ENCODE measurements around the gene STARD3NL. TPM values are rescaled to one million over a fixed set of nuclear protein-coding genes. Genes with fewer than 3 reads are reported as not detected.
"Not testable (repeated sequence)": the region's sequence is repeated elsewhere in the genome, so short reads cannot be mapped to it uniquely, and the experiment has no call there.

Gene STARD3NL
- total RNA-seq, 1 donor from 2014 or later, result 19.7 TPM

DNA sequence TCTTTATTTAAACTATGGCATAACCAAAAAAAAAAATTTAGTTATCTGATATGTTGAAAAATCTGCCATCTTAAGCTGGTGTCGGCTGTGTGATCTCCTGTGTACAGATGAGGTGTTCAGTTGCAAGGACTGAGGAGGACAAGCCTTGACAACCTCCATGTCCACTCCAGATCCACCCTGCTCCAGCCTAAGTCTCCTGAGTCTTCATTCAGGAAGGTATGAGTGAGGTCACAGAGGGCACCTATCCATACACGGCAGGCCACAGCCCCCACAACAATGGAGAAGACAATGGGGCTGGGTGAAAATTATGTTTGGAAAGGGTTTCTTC, 79.3 kb downstream of the STARD3NL start:
- intact Hi-C loops (cut with DNase I), result no loop called here
- no peak overlapping the region for H3K27ac ChIP-seq
- no peaks in the 10 kb centered on the region for H3K36me3 ChIP-seq
- no peak overlapping the region for H3K4me3 ChIP-seq
- no peaks in the 10 kb centered on the region for H3K9me3 ChIP-seq
- H3K27me3 ChIP-seq, result no peaks in the 10 kb centered on the region
- H3K4me1 ChIP-seq, result no peaks in the 10 kb centered on the region
- TF ChIP-seq, protein P1, sequence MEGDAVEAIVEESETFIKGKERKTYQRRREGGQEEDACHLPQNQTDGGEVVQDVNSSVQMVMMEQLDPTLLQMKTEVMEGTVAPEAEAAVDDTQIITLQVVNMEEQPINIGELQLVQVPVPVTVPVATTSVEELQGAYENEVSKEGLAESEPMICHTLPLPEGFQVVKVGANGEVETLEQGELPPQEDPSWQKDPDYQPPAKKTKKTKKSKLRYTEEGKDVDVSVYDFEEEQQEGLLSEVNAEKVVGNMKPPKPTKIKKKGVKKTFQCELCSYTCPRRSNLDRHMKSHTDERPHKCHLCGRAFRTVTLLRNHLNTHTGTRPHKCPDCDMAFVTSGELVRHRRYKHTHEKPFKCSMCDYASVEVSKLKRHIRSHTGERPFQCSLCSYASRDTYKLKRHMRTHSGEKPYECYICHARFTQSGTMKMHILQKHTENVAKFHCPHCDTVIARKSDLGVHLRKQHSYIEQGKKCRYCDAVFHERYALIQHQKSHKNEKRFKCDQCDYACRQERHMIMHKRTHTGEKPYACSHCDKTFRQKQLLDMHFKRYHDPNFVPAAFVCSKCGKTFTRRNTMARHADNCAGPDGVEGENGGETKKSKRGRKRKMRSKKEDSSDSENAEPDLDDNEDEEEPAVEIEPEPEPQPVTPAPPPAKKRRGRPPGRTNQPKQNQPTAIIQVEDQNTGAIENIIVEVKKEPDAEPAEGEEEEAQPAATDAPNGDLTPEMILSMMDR (IDR thresholded peaks at IDR 0.05), result no peak
- no peak for DNase-seq (ENCODE audit: low spot score in 2 of 2)

- intact Hi-C loops (cut with DNase I); H3K27ac ChIP-seq; H3K4me3 ChIP-seq; H3K4me1 ChIP-seq; H3K27me3 ChIP-seq; H3K36me3 ChIP-seq; DNase-seq (ENCODE audit: low spot score in 2 of 2); H3K9me3 ChIP-seq: not testable (repeated sequence)
These were observed 81.1 kb downstream of the STARD3NL start for GRCh38 chr7:38259157-38259556.

DNA sequence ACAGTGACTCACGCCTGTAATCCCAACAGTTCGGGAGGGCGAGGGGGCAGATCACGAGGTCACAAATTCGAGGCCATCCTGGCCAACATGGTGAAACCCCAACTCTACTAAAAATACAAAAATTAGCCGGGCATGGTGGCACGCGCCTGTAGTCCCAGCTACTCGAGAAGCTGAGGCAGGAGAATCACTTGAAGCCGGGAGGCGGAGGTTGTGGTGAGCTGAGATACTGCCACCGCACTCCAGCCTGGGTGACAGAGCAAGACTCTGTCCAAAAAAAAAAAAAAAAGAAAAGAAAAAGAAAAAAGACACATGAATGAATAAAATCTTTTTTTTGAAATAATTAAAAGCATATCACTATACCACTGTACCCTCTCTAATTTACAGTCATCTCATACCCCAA, 83.6 kb downstream of the STARD3NL start:
- H3K27ac ChIP-seq; H3K4me1 ChIP-seq; H3K27me3 ChIP-seq; H3K36me3 ChIP-seq; DNase-seq (ENCODE audit: low spot score in 2 of 2); intact Hi-C loops (cut with DNase I); H3K4me3 ChIP-seq; H3K9me3 ChIP-seq: not testable (repeated sequence)

DNA sequence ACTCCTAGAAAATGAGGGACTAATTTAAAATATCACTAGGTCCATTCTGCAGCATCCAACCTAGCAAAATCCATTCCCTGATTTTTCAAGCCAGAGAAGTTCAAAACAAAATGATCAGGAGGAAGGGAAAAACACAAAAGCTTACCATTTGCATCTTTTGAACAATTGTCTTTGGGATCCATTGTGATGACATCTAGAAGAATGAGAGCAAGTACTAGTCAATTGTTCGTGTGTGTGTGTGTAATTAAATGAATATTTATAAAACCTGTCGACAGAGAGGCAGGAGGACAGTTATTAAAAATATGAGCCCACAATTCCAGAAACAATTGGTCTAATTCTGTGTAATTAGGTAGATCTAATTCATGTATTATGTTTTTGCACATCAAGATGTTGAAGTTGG, 84.0 kb downstream of the STARD3NL start:
- H3K4me1 ChIP-seq; H3K27ac ChIP-seq; H3K27me3 ChIP-seq; H3K9me3 ChIP-seq; intact Hi-C loops (cut with DNase I); H3K36me3 ChIP-seq; H3K4me3 ChIP-seq; DNase-seq (ENCODE audit: low spot score in 2 of 2): not testable (repeated sequence)

DNA sequence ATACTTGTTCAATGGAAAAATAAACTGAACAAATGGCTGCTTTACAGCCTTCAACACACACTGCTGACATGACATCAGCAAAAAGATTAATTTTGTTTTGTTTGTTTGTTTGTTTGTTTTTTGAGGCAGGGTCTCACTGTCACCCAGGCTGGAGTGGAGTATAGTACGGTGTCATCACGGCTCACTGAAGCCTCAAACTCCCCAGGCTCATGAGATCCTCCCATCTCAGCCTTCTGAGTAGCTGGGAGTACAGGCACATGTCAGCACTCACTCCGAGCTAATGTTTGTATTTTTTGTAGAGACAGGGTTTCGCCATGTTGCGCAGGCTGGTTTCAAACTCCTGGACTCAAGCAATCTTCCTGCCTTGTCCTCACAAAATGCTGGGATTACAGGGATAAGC, 84.5 kb downstream of the STARD3NL start:
- TF ChIP-seq, protein P1 (IDR thresholded peaks at IDR 0.05), result no peak
- H3K36me3 ChIP-seq, result no peaks in the 10 kb centered on the region
- no peak overlapping the region for H3K4me3 ChIP-seq
- H3K27ac ChIP-seq, result no peak overlapping the region
- no peaks in the 10 kb centered on the region for H3K4me1 ChIP-seq
- intact Hi-C loops (cut with DNase I), result no loop called here
- DNase-seq (ENCODE audit: low spot score in 2 of 2), result no peak
- H3K27me3 ChIP-seq, result no peaks in the 10 kb centered on the region
- no peaks in the 10 kb centered on the region for H3K9me3 ChIP-seq

- H3K27me3 ChIP-seq; intact Hi-C loops (cut with DNase I); H3K27ac ChIP-seq; H3K9me3 ChIP-seq; H3K4me3 ChIP-seq; H3K4me1 ChIP-seq; DNase-seq (ENCODE audit: low spot score in 2 of 2); H3K36me3 ChIP-seq: not testable (repeated sequence)
These were observed 85.2 kb downstream of the STARD3NL start for GRCh38 chr7:38263274-38263673.

DNA sequence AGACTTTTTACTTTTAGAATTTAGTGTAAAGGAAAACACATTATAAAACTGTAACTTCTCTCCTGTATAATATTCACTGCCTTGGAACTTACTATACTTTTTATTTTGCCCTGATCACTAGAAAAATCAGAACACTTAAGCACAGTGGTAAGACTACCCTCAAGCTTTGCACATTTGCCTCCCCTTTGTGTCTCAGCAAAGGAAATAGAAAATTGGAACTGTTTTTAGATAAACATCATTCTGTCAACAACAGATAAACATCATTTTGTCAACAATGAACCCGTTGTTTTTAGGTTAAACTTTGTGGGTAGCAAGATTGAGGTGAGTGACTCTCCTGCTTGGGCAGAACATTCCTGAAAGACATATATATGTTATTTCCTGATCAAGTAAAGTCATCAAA, 86.6 kb downstream of the STARD3NL start:
- H3K27ac ChIP-seq; H3K4me3 ChIP-seq; H3K36me3 ChIP-seq; intact Hi-C loops (cut with DNase I); DNase-seq (ENCODE audit: low spot score in 2 of 2); H3K4me1 ChIP-seq; H3K27me3 ChIP-seq; H3K9me3 ChIP-seq: not testable (repeated sequence)

DNA sequence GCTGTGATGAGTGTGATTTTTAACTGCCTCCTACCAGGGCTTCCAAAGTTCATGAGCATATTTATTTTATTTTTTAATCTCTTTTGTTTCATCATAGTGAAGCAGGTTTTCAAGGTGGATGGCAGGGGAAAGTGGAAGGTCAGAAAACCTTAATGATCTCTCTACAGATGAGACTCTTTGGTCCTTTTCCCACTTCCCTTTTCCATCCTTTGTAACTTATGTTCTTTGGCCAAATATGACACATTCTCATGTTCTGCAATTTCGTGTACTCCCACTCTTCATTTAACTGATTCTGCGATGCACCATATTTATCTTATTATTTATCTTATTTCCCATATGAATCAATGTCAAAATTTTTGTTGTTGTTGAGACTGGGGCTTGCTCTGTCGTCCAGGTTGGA, 87.9 kb downstream of the STARD3NL start:
- H3K27ac ChIP-seq; H3K4me3 ChIP-seq; DNase-seq (ENCODE audit: low spot score in 2 of 2); intact Hi-C loops (cut with DNase I); H3K27me3 ChIP-seq; H3K36me3 ChIP-seq; H3K4me1 ChIP-seq; H3K9me3 ChIP-seq: not testable (repeated sequence)

DNA sequence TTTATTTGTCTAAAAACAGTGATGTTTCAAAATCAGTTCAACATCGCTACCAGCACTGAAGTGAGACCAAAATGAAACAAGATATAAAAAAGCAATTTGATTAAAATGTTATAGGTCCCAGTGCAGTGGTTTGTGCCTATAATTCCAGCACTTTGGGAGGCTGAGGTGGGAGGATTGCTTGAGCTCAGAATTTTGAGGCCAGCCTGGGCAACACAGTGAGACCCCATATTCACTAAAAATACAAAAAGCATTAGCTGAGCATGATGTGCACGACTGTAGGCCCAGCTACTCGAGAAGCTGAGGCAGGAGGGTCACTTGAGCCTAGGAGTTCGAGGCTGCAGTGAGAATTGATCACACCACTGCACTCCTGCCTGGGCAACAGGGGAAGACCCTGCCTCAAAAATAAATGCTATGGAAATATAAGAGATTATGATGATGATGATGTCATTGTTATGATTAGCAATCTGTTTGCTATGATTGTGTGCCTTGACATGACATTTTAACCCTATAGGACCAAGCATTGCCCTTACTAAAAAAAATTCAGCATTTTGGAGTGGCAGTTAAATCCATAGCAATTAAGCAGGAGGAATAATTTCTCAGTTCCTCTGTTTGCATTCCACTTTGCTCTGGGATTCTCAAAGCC, 91.8 kb downstream of the STARD3NL start:
- H3K36me3 ChIP-seq; H3K27ac ChIP-seq; H3K4me1 ChIP-seq; H3K9me3 ChIP-seq; intact Hi-C loops (cut with DNase I); H3K4me3 ChIP-seq; H3K27me3 ChIP-seq; DNase-seq (ENCODE audit: low spot score in 2 of 2): not testable (repeated sequence)

GRCh38 chr7:38270405-38270804, 92.4 kb downstream of the STARD3NL start:
- H3K4me3 ChIP-seq; H3K4me1 ChIP-seq; DNase-seq (ENCODE audit: low spot score in 2 of 2); H3K9me3 ChIP-seq; H3K27me3 ChIP-seq; H3K27ac ChIP-seq; H3K36me3 ChIP-seq; intact Hi-C loops (cut with DNase I): not testable (repeated sequence)
